CD14-positive monocyte (primary cell): Measurements from ENCODE around the gene PPM1M. TPM values are rescaled to one million over a fixed set of nuclear protein-coding genes. Genes with fewer than 3 reads are reported as not detected.

Experiments used
- DNase-seq, 3 donors: peaks; one replicate each; pipeline ENCODE4 v3.0.0-alpha.2; 2011 to 2022
- H2AFZ ChIP-seq: 2 replicates; pipeline ENCODE4 v1.6.0; 2012; ENCODE audit warnings: mild to moderate bottlenecking, low read depth, low read length, inconsistent platforms; ENCODE audit not compliant: insufficient read depth, poor library complexity, severe bottlenecking
- H3K27ac ChIP-seq, 2 donors: 1 replicate in 1 of 2; 2 replicates in 1 of 2; pipeline ENCODE4 v1.5.1; 2012 to 2013; ENCODE audit warnings: low read length in 2 of 2, control low read depth in 1 of 2, inconsistent platforms in 1 of 2, low read depth in 1 of 2, mild to moderate bottlenecking in 1 of 2
- H3K27me3 ChIP-seq, 2 donors: one replicate each; pipeline versions ENCODE4 v1.6.0 to v1.6.1; 2011 to 2013; ENCODE audit warnings: low read length in 2 of 2; ENCODE audit not compliant: control insufficient read depth in 2 of 2, insufficient read depth in 2 of 2
- H3K36me3 ChIP-seq, 2 donors: replicated peaks in 1 of 2; 1 replicate in 1 of 2; 2 replicates in 1 of 2; pipeline versions ENCODE4 v1.5.1 to v1.6.1; 2012 to 2013; ENCODE audit warnings: low read length in 2 of 2, control low read depth in 1 of 2, inconsistent platforms in 1 of 2, mild to moderate bottlenecking in 1 of 2; ENCODE audit not compliant: insufficient read depth in 2 of 2, control insufficient read depth in 1 of 2
- H3K4me1 ChIP-seq, 2 donors: 1 replicate in 1 of 2; 2 replicates in 1 of 2; pipeline versions ENCODE4 v1.5.1 to v1.6.1; 2012 to 2013; ENCODE audit warnings: low read length in 2 of 2, control low read depth in 1 of 2, inconsistent platforms in 1 of 2, mild to moderate bottlenecking in 1 of 2, moderate library complexity in 1 of 2; ENCODE audit not compliant: insufficient read depth in 2 of 2, control insufficient read depth in 1 of 2
- H3K4me2 ChIP-seq: replicated peaks from 2 replicates; pipeline ENCODE3; 2012; ENCODE audit warnings: low read length, moderate library complexity, mild to moderate bottlenecking; ENCODE audit not compliant: poor library complexity, severe bottlenecking; ENCODE audit errors: extremely low read depth
- H3K4me3 ChIP-seq, 3 experiments: fragments of 200-600 bp in 1 of 3; sonication (generic) in 1 of 3; replicated peaks in 1 of 3; 1 replicate in 2 of 3; 2 replicates in 1 of 3; pipeline ENCODE4 v1.5.1; 2011 to 2013; ENCODE audit warnings: low read length in 3 of 3, mild to moderate bottlenecking in 3 of 3, control low read depth in 2 of 3, low read depth in 2 of 3, inconsistent platforms in 1 of 3, moderate library complexity in 1 of 3
- H3K79me2 ChIP-seq: 2 replicates; pipeline ENCODE4 v1.6.0; 2012; ENCODE audit warnings: mild to moderate bottlenecking, control low read depth, inconsistent platforms, low read length, moderate library complexity; ENCODE audit not compliant: insufficient read depth
- H3K9ac ChIP-seq: 2 replicates; pipeline ENCODE4 v1.6.0; 2017; ENCODE audit warnings: low read length, mild to moderate bottlenecking; ENCODE audit not compliant: insufficient read depth, poor library complexity, severe bottlenecking
- H3K9me3 ChIP-seq, 2 donors: replicated peaks in 1 of 2; 1 replicate in 1 of 2; 2 replicates in 1 of 2; pipeline versions ENCODE4 v1.5.1 to v1.6.1; 2012 to 2013; ENCODE audit warnings: low read length in 2 of 2, control low read depth in 1 of 2; ENCODE audit not compliant: control insufficient read depth in 1 of 2, insufficient read depth in 1 of 2
- H4K20me1 ChIP-seq: 2 replicates; pipeline ENCODE4 v1.6.0; 2012; ENCODE audit warnings: mild to moderate bottlenecking, low read length, control low read depth, moderate library complexity; ENCODE audit not compliant: insufficient read depth
- H3K27ac Mint-ChIP-seq, 7 donors: one replicate each; pipeline ENCODE4 v1.8.0; 2020; ENCODE audit warnings: mild to moderate bottlenecking in 7 of 7, mixed read lengths in 7 of 7, moderate library complexity in 6 of 7, inconsistent platforms in 2 of 7
- H3K27me3 Mint-ChIP-seq, 3 donors: one replicate each; pipeline ENCODE4 v1.8.0; 2021 to 2022; ENCODE audit warnings: low read depth in 3 of 3, mild to moderate bottlenecking in 3 of 3, mixed read lengths in 3 of 3, moderate library complexity in 3 of 3, inconsistent platforms in 1 of 3
- H3K36me3 Mint-ChIP-seq, 2 donors: one replicate each; pipeline ENCODE4 v1.8.0; 2020; ENCODE audit warnings: mixed read lengths in 2 of 2, inconsistent platforms in 1 of 2, mild to moderate bottlenecking in 1 of 2
- H3K4me1 Mint-ChIP-seq: one replicate; pipeline ENCODE4 v1.8.0; 2020; ENCODE audit warnings: mild to moderate bottlenecking, mixed read lengths
- H3K4me3 Mint-ChIP-seq, 2 donors: one replicate each; pipeline ENCODE4 v1.8.0; 2020; ENCODE audit warnings: mild to moderate bottlenecking in 2 of 2, mixed read lengths in 2 of 2, moderate library complexity in 1 of 2
- H3K9me3 Mint-ChIP-seq, 7 donors: one replicate each; pipeline ENCODE4 v1.8.0; 2020 to 2022; ENCODE audit warnings: mixed read lengths in 7 of 7, mild to moderate bottlenecking in 6 of 7, moderate library complexity in 6 of 7, inconsistent platforms in 2 of 7
- WGBS: methylation state at CpG from one replicate; pipeline ENCODE4 v1.1.5; 2013; ENCODE audit warnings: missing lambda C conversion rate; ENCODE audit not compliant: insufficient coverage; 5-methylcytosine and 5-hydroxymethylcytosine counted together
- intact Hi-C, 2 donors: fragments of 100-400 bp; cut with micrococcal nuclease; formaldehyde crosslinking; loops; one replicate each; pipeline versions ENCODE4 v1.15.0 to v1.15.1; 2023
- polyA plus RNA-seq, 3 donors: library from polyadenylated mRNA; depleted of rRNA in 1 of 3; unstranded in 2 of 3; stranded (reverse) in 1 of 3; fragments of 300-500 nt in 2 of 3; fragments of >200 nt in 1 of 3; fragmentation: Illumina TruSeq in 2 of 3; gene quantifications; 1 replicate in 2 of 3; 2 replicates in 1 of 3; pipeline ENCODE4 v1.2.3, GENCODE V29; 2012 to 2021
- TF ChIP-seq, protein P1 (sequence below): fragments of 200-600 bp; IDR thresholded peaks from one replicate; pipeline ENCODE4 v1.8.0; 2022; ENCODE audit warnings: antibody characterized with exemption, mild to moderate bottlenecking

Gene PPM1M
- polyA plus RNA-seq, 3 donors = 92.8 to 144 (median 120) TPM

DNA sequence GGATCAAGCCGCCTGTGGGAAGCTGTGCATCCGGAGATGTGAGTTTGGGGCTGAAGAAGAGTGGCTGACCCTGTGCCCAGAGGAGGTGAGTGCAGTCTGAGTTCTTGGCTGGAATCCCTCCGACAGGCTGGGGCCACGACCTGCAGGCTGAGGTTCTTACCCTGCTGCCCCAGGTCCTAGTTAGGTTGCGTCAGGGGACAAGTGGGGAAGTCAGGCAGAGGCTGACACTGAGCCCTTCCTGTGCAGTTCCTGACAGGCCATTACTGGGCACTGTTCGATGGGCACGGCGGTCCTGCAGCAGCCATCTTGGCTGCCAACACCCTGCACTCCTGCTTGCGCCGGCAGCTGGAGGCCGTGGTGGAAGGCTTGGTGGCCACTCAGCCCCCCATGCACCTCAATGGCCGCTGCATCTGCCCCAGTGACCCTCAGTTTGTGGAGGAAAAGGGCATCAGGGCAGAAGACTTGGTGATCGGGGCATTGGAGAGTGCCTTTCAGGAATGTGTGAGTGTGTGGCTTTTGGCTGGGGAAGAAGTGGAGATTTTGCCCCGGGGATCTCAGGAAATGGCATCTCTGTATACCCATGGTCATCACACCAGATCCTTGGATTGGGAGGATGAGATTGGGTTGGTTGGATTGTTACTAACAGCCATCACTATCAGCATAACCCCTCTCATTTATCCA is 1.3 kb downstream of the PPM1M start:
- Mint-ChIP-seq H3K27ac (peak overlapping the region; percentile 91 to 100 (median 95)), H3K36me3 (peaks cover 41 to 54% of the 10 kb centered on the region in 2 donors), H3K4me3 (peak overlapping the region; percentile 85 to 94), H3K4me1 (peaks cover 56% of the 10 kb centered on the region), H3K27me3 (no peaks in the 10 kb centered on the region), H3K9me3 (peaks cover 0 to 5% (median 0%) of the 10 kb centered on the region in 7 donors)
- peak; percentile 73 to 83 (median 82) for DNase-seq
- Histone ChIP-seq H3K79me2 (peaks cover 68% of the 10 kb centered on the region), H3K27me3 (no peaks in the 10 kb centered on the region), H3K36me3 (peaks cover 38 to 41% of the 10 kb centered on the region in 2 donors), H3K27ac (peak overlapping the region; percentile 88 to 99), H3K4me1 (peaks cover 51 to 58% of the 10 kb centered on the region in 2 donors), H3K4me2 (peak overlapping the region; percentile 79), H3K9me3 (no peaks in the 10 kb centered on the region), H2AFZ (peak overlapping the region; percentile 19), H3K9ac (peak overlapping the region; percentile 84), H3K4me3 (peak overlapping the region; percentile 48 to 74 (median 72)), H4K20me1 (peaks cover 36% of the 10 kb centered on the region)
- WGBS = 41% methylated on average over 13 of the region's 14 CpGs
- TF ChIP-seq, protein P1, sequence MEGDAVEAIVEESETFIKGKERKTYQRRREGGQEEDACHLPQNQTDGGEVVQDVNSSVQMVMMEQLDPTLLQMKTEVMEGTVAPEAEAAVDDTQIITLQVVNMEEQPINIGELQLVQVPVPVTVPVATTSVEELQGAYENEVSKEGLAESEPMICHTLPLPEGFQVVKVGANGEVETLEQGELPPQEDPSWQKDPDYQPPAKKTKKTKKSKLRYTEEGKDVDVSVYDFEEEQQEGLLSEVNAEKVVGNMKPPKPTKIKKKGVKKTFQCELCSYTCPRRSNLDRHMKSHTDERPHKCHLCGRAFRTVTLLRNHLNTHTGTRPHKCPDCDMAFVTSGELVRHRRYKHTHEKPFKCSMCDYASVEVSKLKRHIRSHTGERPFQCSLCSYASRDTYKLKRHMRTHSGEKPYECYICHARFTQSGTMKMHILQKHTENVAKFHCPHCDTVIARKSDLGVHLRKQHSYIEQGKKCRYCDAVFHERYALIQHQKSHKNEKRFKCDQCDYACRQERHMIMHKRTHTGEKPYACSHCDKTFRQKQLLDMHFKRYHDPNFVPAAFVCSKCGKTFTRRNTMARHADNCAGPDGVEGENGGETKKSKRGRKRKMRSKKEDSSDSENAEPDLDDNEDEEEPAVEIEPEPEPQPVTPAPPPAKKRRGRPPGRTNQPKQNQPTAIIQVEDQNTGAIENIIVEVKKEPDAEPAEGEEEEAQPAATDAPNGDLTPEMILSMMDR = no peak
- intact Hi-C loops = no loop called here

- H3K27ac Mint-ChIP-seq = peak overlapping the region; percentile 91 to 100 (median 95)
- Histone ChIP-seq H3K27ac (peak overlapping the region; percentile 88 to 99), H3K4me2 (peak overlapping the region; percentile 79), H4K20me1 (peaks cover 42% of the 10 kb centered on the region), H3K4me3 (peak overlapping the region; percentile 48 to 74 (median 72)), H3K9me3 (no peaks in the 10 kb centered on the region), H2AFZ (no peak overlapping the region), H3K79me2 (peaks cover 71% of the 10 kb centered on the region), H3K36me3 (peaks cover 42 to 48% of the 10 kb centered on the region in 2 donors), H3K27me3 (no peaks in the 10 kb centered on the region), H3K4me1 (peaks cover 53 to 61% of the 10 kb centered on the region in 2 donors), H3K9ac (no peak overlapping the region)
- 87% methylated on average over 7 of the region's 7 CpGs for WGBS
- peaks cover 47 to 61% of the 10 kb centered on the region in 2 donors for H3K36me3 Mint-ChIP-seq
- intact Hi-C loops = no loop called here
- DNase-seq = peak in 1 of 3 donors; percentile 39
- TF ChIP-seq, protein P1 = no peak
- peaks cover 58% of the 10 kb centered on the region for H3K4me1 Mint-ChIP-seq
- peaks cover 0 to 5% (median 0%) of the 10 kb centered on the region in 7 donors for H3K9me3 Mint-ChIP-seq
- no peaks in the 10 kb centered on the region for H3K27me3 Mint-ChIP-seq
- H3K4me3 Mint-ChIP-seq = peak overlapping the region; percentile 85 to 94
Observed at GRCh38 chr3:52247409-52248164, 2.0 kb downstream of the PPM1M start.
